CD14-positive monocyte (primary cell): ENCODE measurements around the gene ARHGAP18. TPM values are rescaled to one million over a fixed set of nuclear protein-coding genes. Genes with fewer than 3 reads are reported as not detected.
A peak's percentile ranks its signal among the peaks of the same experiment; 100 is the strongest.

Source experiments
- DNase-seq, 3 donors: peaks; one replicate each; pipeline ENCODE4 v3.0.0-alpha.2; 2011 to 2022
- H2AFZ ChIP-seq: 2 replicates; pipeline ENCODE4 v1.6.0; 2012; ENCODE audit warnings: mild to moderate bottlenecking, low read depth, low read length, inconsistent platforms; ENCODE audit not compliant: insufficient read depth, poor library complexity, severe bottlenecking
- H3K27ac ChIP-seq, 2 donors: 1 replicate in 1 of 2; 2 replicates in 1 of 2; pipeline ENCODE4 v1.5.1; 2012 to 2013; ENCODE audit warnings: low read length in 2 of 2, control low read depth in 1 of 2, inconsistent platforms in 1 of 2, low read depth in 1 of 2, mild to moderate bottlenecking in 1 of 2
- H3K27me3 ChIP-seq, 2 donors: one replicate each; pipeline versions ENCODE4 v1.6.0 to v1.6.1; 2011 to 2013; ENCODE audit warnings: low read length in 2 of 2; ENCODE audit not compliant: control insufficient read depth in 2 of 2, insufficient read depth in 2 of 2
- H3K36me3 ChIP-seq, 2 donors: replicated peaks in 1 of 2; 1 replicate in 1 of 2; 2 replicates in 1 of 2; pipeline versions ENCODE4 v1.5.1 to v1.6.1; 2012 to 2013; ENCODE audit warnings: low read length in 2 of 2, control low read depth in 1 of 2, inconsistent platforms in 1 of 2, mild to moderate bottlenecking in 1 of 2; ENCODE audit not compliant: insufficient read depth in 2 of 2, control insufficient read depth in 1 of 2
- H3K4me1 ChIP-seq, 2 donors: 1 replicate in 1 of 2; 2 replicates in 1 of 2; pipeline versions ENCODE4 v1.5.1 to v1.6.1; 2012 to 2013; ENCODE audit warnings: low read length in 2 of 2, control low read depth in 1 of 2, inconsistent platforms in 1 of 2, mild to moderate bottlenecking in 1 of 2, moderate library complexity in 1 of 2; ENCODE audit not compliant: insufficient read depth in 2 of 2, control insufficient read depth in 1 of 2
- H3K4me2 ChIP-seq: replicated peaks from 2 replicates; pipeline ENCODE3; 2012; ENCODE audit warnings: low read length, moderate library complexity, mild to moderate bottlenecking; ENCODE audit not compliant: poor library complexity, severe bottlenecking; ENCODE audit errors: extremely low read depth
- H3K4me3 ChIP-seq, 3 experiments: fragments of 200-600 bp in 1 of 3; sonication (generic) in 1 of 3; replicated peaks in 1 of 3; 1 replicate in 2 of 3; 2 replicates in 1 of 3; pipeline ENCODE4 v1.5.1; 2011 to 2013; ENCODE audit warnings: low read length in 3 of 3, mild to moderate bottlenecking in 3 of 3, control low read depth in 2 of 3, low read depth in 2 of 3, inconsistent platforms in 1 of 3, moderate library complexity in 1 of 3
- H3K79me2 ChIP-seq: 2 replicates; pipeline ENCODE4 v1.6.0; 2012; ENCODE audit warnings: mild to moderate bottlenecking, control low read depth, inconsistent platforms, low read length, moderate library complexity; ENCODE audit not compliant: insufficient read depth
- H3K9ac ChIP-seq: 2 replicates; pipeline ENCODE4 v1.6.0; 2017; ENCODE audit warnings: low read length, mild to moderate bottlenecking; ENCODE audit not compliant: insufficient read depth, poor library complexity, severe bottlenecking
- H3K9me3 ChIP-seq, 2 donors: replicated peaks in 1 of 2; 1 replicate in 1 of 2; 2 replicates in 1 of 2; pipeline versions ENCODE4 v1.5.1 to v1.6.1; 2012 to 2013; ENCODE audit warnings: low read length in 2 of 2, control low read depth in 1 of 2; ENCODE audit not compliant: control insufficient read depth in 1 of 2, insufficient read depth in 1 of 2
- H4K20me1 ChIP-seq: 2 replicates; pipeline ENCODE4 v1.6.0; 2012; ENCODE audit warnings: mild to moderate bottlenecking, low read length, control low read depth, moderate library complexity; ENCODE audit not compliant: insufficient read depth
- H3K27ac Mint-ChIP-seq, 7 donors: one replicate each; pipeline ENCODE4 v1.8.0; 2020; ENCODE audit warnings: mild to moderate bottlenecking in 7 of 7, mixed read lengths in 7 of 7, moderate library complexity in 6 of 7, inconsistent platforms in 2 of 7
- H3K27me3 Mint-ChIP-seq, 3 donors: one replicate each; pipeline ENCODE4 v1.8.0; 2021 to 2022; ENCODE audit warnings: low read depth in 3 of 3, mild to moderate bottlenecking in 3 of 3, mixed read lengths in 3 of 3, moderate library complexity in 3 of 3, inconsistent platforms in 1 of 3
- H3K36me3 Mint-ChIP-seq, 2 donors: one replicate each; pipeline ENCODE4 v1.8.0; 2020; ENCODE audit warnings: mixed read lengths in 2 of 2, inconsistent platforms in 1 of 2, mild to moderate bottlenecking in 1 of 2
- H3K4me1 Mint-ChIP-seq: one replicate; pipeline ENCODE4 v1.8.0; 2020; ENCODE audit warnings: mild to moderate bottlenecking, mixed read lengths
- H3K4me3 Mint-ChIP-seq, 2 donors: one replicate each; pipeline ENCODE4 v1.8.0; 2020; ENCODE audit warnings: mild to moderate bottlenecking in 2 of 2, mixed read lengths in 2 of 2, moderate library complexity in 1 of 2
- H3K9me3 Mint-ChIP-seq, 7 donors: one replicate each; pipeline ENCODE4 v1.8.0; 2020 to 2022; ENCODE audit warnings: mixed read lengths in 7 of 7, mild to moderate bottlenecking in 6 of 7, moderate library complexity in 6 of 7, inconsistent platforms in 2 of 7
- WGBS: methylation state at CpG from one replicate; pipeline ENCODE4 v1.1.5; 2013; ENCODE audit warnings: missing lambda C conversion rate; ENCODE audit not compliant: insufficient coverage; 5-methylcytosine and 5-hydroxymethylcytosine counted together
- intact Hi-C, 2 donors: fragments of 100-400 bp; cut with micrococcal nuclease; formaldehyde crosslinking; loops; one replicate each; pipeline versions ENCODE4 v1.15.0 to v1.15.1; 2023
- polyA plus RNA-seq, 3 donors: library from polyadenylated mRNA; depleted of rRNA in 1 of 3; unstranded in 2 of 3; stranded (reverse) in 1 of 3; fragments of 300-500 nt in 2 of 3; fragments of >200 nt in 1 of 3; fragmentation: Illumina TruSeq in 2 of 3; gene quantifications; 1 replicate in 2 of 3; 2 replicates in 1 of 3; pipeline ENCODE4 v1.2.3, GENCODE V29; 2012 to 2021
- TF ChIP-seq, protein P1 (sequence below): fragments of 200-600 bp; IDR thresholded peaks from one replicate; pipeline ENCODE4 v1.8.0; 2022; ENCODE audit warnings: antibody characterized with exemption, mild to moderate bottlenecking

The ARHGAP18 gene
- polyA plus RNA-seq, 3 donors, result 3.7 to 5.6 (median 3.8) TPM

DNA sequence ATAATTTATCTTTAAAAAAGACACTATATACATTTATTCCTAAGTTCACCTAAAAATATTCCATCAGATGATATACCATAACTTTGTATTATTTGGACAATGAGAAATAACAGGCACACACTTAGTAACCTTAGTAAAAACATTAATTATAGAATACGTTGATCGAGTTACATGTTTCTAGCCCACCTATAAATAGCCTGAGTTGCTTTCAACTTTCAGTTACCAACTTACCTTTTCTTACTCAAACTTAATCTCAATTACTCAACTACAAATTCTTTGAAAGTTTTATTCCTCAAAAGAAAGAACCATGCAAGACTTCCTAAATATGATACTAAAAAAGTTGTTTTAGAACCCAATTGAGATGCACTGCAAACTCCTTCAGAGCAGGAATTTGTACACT is 12.2 kb downstream of the ARHGAP18 start:
- H3K4me3 Mint-ChIP-seq, result no peak overlapping the region
- H3K27me3 Mint-ChIP-seq, result no peaks in the 10 kb centered on the region
- H3K9me3 Mint-ChIP-seq, result peaks cover 0 to 9% (median 4%) of the 10 kb centered on the region in 7 donors
- DNase-seq, result no peak
- Histone ChIP-seq H3K27ac (no peak overlapping the region), H4K20me1 (no peaks in the 10 kb centered on the region), H3K27me3 (no peaks in the 10 kb centered on the region), H3K36me3 (no peaks in the 10 kb centered on the region), H3K9ac (no peak overlapping the region), H3K4me3 (no peak overlapping the region), H3K9me3 (peaks cover 0 to 5% of the 10 kb centered on the region in 2 donors), H2AFZ (no peak overlapping the region), H3K4me2 (no peak overlapping the region), H3K4me1 (peaks cover 13 to 43% of the 10 kb centered on the region in 2 donors), H3K79me2 (peaks cover 59% of the 10 kb centered on the region)
- TF ChIP-seq, protein P1, sequence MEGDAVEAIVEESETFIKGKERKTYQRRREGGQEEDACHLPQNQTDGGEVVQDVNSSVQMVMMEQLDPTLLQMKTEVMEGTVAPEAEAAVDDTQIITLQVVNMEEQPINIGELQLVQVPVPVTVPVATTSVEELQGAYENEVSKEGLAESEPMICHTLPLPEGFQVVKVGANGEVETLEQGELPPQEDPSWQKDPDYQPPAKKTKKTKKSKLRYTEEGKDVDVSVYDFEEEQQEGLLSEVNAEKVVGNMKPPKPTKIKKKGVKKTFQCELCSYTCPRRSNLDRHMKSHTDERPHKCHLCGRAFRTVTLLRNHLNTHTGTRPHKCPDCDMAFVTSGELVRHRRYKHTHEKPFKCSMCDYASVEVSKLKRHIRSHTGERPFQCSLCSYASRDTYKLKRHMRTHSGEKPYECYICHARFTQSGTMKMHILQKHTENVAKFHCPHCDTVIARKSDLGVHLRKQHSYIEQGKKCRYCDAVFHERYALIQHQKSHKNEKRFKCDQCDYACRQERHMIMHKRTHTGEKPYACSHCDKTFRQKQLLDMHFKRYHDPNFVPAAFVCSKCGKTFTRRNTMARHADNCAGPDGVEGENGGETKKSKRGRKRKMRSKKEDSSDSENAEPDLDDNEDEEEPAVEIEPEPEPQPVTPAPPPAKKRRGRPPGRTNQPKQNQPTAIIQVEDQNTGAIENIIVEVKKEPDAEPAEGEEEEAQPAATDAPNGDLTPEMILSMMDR, result no peak
- H3K4me1 Mint-ChIP-seq, result peaks cover 47% of the 10 kb centered on the region
- no peak overlapping the region for H3K27ac Mint-ChIP-seq
- WGBS, result no CpG with 5 or more reads among the region's 2 CpGs
- intact Hi-C loops, result no loop called here
- peaks cover 7% of the 10 kb centered on the region in 2 donors for H3K36me3 Mint-ChIP-seq

GRCh38 chr6:129696843-129697242 is 13.1 kb downstream of the ARHGAP18 start:
- peaks cover 4 to 5% of the 10 kb centered on the region in 2 donors for H3K36me3 Mint-ChIP-seq
- H3K27ac Mint-ChIP-seq, result peak overlapping the region in 1 of 7 donors; percentile 26
- Histone ChIP-seq H3K4me3 (no peak overlapping the region), H4K20me1 (no peaks in the 10 kb centered on the region), H3K27me3 (no peaks in the 10 kb centered on the region), H3K79me2 (peaks cover 56% of the 10 kb centered on the region), H3K9me3 (no peaks in the 10 kb centered on the region), H3K36me3 (no peaks in the 10 kb centered on the region), H3K9ac (no peak overlapping the region), H3K27ac (no peak overlapping the region), H3K4me1 (peaks cover 18 to 44% of the 10 kb centered on the region in 2 donors), H2AFZ (no peak overlapping the region), H3K4me2 (no peak overlapping the region)
- WGBS, result 86% methylated on average over 3 of the region's 3 CpGs
- no peak overlapping the region for H3K4me3 Mint-ChIP-seq
- H3K9me3 Mint-ChIP-seq, result peaks cover 0 to 2% (median 0%) of the 10 kb centered on the region in 7 donors
- TF ChIP-seq, protein P1, result no peak
- H3K27me3 Mint-ChIP-seq, result no peaks in the 10 kb centered on the region
- peak in 2 of 3 donors; percentile 23 to 24 for DNase-seq
- intact Hi-C loops, result no loop called here
- peaks cover 49% of the 10 kb centered on the region for H3K4me1 Mint-ChIP-seq
